Femur (tissue), 1 donor: ENCODE data around the gene CACNB3.
A peak's percentile ranks its signal among the peaks of the same experiment; 100 is the strongest.
"Not testable (repeated sequence)": the region's sequence is repeated elsewhere in the genome, so short reads cannot be mapped to it uniquely, and the experiment has no call there.

Source experiments
- DNase-seq: peaks from one replicate; pipeline ENCODE4 v3.0.0-alpha.2; 2017

The CACNB3 gene

DNA sequence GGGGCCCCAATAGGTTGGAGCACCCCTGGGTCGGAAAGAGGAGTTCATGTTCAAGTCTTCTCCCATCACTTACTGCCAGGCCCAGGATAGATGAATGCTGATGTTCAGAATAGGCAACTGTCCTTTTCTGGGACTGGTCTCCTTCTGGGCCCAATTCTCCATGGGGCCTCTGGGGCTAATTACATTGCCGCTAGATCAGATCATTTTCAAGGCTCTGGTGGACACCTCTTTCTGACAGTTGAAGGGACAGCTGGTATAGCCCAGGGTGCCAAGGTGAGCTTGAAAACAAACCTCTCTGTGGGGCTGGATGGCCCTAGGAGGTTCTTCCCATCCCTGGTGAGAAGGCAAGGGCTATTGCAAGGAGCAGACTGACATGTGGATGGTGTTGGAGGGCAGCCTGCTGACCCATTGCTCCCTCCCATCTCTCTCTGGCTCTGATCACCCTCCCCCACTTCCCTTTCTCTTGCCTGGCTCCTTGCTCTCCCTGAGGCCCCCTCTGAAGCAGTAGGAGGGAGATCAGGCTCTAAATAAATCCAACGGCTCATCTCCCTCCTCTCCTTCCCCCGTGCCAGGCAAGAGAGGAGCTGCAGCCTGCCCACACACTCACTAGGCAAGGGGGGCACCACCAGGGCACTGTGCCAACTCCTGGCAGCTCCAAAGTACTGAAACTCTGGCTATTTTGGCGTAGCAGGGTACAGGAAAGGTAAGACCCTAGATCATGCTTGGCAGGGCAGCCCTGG lies 1.9 kb downstream of the CACNB3 start:
- DNase-seq = peak; percentile 24

- DNase-seq = no peak
Observed at GRCh38 chr12:48822139-48822538, 3.8 kb downstream of the CACNB3 start.

DNA sequence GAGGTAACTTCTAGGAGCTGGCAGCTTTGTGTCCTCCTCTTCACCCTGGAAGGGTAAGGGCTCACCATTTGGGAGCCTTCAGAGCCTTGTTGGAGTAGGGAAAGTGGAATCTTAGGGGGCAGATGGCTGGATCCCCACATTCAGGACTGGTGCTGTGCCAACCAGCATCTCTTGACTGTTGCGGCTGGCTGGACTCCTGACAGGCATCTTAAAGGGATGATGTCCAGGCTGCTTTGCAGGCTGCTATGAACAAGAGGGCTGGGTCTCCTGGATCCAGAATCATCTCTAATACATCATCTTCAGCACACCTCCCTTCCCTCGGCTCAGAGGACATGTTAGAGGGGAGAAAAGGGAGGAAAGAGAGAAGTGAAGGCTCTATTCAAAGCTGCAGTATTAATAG lies 4.4 kb downstream of the CACNB3 start:
- no peak for DNase-seq

GRCh38 chr12:48823281-48823680 lies 5.0 kb downstream of the CACNB3 start:
- DNase-seq = no peak

- DNase-seq = no peak
Observed at GRCh38 chr12:48824112-48824511, 5.8 kb downstream of the CACNB3 start.

DNA sequence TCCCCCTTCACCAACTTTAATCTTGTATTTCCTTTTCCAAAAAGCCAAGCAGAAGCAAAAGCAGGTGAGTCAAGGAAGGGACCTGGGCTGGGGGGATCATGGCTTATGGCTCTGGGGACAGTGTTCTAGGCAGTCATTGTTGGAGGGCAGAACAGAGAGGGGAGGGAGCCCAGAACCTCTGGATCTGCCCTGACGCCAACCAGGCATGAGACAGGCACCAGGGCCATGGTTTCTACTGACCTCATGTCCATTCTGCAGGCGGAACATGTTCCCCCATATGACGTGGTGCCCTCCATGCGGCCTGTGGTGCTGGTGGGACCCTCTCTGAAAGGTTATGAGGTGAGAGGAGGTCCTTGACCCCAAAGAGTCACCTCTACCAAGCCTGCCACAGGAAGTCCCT lies 6.6 kb downstream of the CACNB3 start:
- no peak for DNase-seq

GRCh38 chr12:48826209-48826855 lies 8.0 kb downstream of the CACNB3 start:
- no peak for DNase-seq

DNA sequence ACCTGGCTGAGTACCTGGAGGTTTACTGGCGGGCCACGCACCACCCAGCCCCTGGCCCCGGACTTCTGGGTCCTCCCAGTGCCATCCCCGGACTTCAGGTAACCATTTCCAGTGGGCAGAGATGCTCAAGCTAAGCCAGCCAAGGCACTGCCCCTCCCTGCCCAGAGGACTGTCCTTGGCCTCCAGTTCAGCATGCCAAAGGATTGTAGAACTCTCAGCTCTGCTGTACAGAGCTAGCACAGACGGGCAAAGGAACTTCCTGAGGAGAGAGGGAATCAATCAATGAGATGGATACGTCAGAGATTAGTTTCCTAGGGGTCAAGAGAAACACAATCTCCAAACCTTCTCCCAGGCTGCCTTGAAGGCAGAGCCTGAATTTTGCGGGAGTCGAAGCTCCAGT lies 8.7 kb downstream of the CACNB3 start:
- DNase-seq = no peak

DNA sequence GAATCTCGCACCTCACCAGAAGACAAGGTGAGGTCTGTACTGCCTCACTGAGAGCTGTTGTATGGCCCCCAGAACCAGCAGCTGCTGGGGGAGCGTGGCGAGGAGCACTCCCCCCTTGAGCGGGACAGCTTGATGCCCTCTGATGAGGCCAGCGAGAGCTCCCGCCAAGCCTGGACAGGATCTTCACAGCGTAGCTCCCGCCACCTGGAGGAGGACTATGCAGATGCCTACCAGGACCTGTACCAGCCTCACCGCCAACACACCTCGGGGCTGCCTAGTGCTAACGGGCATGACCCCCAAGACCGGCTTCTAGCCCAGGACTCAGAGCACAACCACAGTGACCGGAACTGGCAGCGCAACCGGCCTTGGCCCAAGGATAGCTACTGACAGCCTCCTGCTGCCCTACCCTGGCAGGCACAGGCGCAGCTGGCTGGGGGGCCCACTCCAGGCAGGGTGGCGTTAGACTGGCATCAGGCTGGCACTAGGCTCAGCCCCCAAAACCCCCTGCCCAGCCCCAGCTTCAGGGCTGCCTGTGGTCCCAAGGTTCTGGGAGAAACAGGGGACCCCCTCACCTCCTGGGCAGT lies 9.3 kb downstream of the CACNB3 start:
- DNase-seq = no peak

DNA sequence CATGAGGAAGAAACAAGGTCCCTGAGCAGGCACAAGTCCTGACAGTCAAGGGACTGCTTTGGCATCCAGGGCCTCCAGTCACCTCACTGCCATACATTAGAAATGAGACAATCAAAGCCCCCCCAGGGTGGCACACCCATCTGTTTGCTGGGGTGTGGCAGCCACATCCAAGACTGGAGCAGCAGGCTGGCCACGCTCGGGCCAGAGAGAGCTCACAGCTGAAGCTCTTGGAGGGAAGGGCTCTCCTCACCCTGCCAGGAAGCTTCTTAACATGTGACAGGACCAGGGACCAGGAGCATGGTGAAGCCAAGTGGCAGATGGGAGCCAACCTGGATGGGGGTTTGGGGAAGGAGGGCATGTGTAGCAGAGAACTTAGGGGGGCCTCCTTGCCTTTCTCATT lies 10.0 kb downstream of the CACNB3 start:
- DNase-seq = no peak

DNA sequence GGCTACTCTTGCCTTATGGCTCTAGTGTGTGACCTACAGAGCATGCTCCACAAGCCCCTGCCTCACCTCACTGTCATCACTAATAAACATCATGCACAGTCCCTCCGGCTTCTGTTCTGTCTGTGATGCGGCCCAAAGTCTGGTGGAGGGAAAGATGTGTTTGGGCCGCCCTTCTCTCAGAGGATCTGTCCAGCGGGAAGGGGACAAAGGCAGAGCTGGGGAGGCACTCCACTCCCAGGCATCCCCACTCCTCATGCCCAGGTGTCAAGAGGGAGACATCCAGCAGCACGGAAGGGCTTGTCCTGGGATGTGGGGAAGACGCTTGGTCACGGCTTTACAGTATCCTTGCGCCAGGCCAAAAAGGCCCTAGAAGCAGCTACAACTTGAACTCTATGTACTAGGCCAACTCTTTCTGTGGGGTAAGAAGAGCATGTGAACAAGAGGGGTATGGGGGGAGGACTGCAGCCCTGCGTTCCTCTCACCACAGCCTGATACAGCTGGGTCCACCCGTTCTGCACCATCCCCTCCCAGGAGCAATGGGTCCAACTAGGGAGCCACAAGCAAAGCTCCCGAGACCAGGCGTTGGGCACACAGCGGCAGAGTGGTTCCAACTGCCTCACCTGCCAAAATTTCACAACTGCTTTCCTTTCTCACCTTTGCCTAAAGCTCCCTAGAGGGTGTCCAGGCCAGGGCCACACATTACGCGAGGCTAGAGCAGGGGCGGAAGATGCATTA lies 10.7 kb downstream of the CACNB3 start:
- no peak for DNase-seq

DNA sequence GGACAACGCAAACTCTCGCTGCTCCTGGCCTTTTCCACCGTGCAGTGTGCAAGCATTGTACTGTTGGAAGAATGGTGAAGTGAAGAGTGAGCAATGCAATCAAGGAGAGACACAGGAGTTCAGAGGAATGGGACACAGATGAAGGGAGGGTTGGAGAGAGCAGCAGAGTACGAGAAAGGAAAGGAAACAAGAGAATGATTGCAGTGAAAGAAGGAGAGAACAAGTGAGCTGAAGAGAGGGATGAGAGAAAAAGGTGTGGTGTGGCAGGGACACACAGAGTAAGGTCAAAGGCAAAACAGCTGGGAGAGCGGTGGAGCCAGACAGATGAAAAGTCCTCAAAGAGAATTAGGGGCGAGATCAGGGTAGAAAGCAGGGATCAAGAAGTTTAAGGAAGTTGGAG lies 13.0 kb downstream of the CACNB3 start:
- no peak for DNase-seq

DNA sequence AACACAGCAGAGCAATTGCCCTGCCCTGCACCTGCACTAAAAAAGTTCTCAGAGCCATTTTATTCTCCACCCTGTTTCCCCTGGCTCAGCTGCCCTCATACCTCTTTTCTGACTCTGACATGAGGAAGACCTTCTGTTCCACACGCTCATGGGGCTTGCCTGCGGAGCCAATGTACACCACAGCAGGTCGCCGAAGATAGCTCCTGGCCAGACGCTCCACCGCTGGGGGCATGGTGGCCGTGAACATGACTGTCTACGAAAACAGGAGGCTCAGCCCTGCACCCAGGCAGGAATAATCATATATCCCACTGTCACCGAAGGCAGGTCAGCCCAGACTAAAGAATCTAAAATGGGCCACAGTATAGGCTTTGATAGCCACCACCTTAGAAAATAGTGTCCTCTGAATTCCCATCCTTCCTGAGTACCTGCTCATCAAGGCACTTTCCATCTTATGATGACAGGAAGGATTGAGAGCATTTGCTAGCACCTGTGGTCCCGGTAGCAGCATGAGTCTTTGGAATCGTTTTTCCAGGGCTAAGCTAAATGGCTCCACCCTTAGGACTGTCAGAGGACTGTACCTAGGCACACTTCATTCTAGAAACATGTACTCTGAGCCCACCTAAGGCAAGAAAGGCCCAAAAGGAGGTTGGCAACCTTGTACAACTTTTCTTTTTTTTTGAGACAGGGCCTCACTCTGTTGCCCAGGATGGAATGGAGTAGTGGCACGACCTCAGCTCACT lies 14.2 kb downstream of the CACNB3 start:
- DNase-seq = no peak

DNA sequence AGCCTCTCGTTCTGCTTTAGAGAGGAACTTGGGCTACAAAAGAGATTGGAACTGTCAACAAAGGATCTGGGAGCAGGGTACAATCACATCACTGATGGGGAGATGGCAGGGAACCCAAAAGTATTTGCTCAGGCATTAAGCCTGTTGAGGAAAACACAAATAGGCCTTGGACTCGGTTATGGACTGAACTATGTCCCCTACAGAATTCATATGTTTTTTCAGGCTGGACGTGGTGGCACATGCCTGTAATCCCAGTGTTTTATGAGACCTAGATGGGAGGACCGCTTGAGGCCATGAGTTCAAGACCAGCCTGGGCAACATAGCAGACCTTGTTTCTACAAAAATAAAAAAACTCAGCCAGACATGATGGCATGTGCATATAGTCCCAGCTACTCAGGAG lies 19.8 kb downstream of the CACNB3 start:
- no peak for DNase-seq

- DNase-seq = not testable (repeated sequence)
Observed at GRCh38 chr12:48842021-48842420, 23.7 kb downstream of the CACNB3 start.

DNA sequence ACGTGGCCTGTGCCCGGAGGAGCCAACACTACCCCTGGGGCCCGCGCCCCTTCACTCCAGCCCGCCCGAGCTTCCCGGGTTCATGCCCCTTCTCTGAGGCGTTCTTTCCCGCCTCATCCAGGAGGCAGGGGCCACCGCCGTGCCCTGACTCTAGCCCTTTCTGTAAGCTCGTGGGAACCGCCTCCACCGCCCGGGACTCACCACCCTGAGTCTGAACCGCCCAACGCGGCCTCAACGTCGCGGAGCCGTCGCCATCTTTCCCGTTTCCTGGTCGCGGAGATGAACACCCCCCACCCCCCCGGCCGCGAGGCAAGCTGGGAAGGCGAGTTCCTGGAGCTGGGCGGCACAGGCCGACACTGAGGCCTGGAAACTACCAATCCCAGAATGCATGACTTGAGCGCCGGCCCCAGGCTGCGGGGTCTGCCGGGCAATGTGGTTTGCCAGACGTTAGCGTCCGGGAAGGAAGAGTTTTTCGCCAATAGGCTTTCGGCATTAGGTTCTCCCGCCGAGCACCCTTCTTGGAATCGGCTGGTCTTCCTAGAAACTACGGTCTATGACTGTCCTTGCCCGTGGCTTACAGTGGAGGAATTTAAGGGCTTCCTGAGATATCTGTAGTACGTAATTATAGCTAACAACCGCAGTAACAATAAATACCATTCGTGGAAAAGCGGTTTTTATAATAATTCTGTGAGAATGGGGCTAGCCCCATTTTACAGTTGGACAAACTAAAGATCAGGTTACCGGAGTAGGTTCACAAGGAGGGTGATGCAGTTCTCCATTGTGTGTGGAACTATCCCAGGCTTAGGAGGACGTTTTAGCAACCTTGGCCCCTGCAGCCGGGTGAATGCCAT lies 33.8 kb downstream of the CACNB3 start, which contains the start of gene DDX23:
DDX23 (minus strand) TSS at position 281 of the 851 bp plus-strand sequence. CDS start 6,381 bp downstream, outside the sequence.
- peak; percentile 98 for DNase-seq

DNA sequence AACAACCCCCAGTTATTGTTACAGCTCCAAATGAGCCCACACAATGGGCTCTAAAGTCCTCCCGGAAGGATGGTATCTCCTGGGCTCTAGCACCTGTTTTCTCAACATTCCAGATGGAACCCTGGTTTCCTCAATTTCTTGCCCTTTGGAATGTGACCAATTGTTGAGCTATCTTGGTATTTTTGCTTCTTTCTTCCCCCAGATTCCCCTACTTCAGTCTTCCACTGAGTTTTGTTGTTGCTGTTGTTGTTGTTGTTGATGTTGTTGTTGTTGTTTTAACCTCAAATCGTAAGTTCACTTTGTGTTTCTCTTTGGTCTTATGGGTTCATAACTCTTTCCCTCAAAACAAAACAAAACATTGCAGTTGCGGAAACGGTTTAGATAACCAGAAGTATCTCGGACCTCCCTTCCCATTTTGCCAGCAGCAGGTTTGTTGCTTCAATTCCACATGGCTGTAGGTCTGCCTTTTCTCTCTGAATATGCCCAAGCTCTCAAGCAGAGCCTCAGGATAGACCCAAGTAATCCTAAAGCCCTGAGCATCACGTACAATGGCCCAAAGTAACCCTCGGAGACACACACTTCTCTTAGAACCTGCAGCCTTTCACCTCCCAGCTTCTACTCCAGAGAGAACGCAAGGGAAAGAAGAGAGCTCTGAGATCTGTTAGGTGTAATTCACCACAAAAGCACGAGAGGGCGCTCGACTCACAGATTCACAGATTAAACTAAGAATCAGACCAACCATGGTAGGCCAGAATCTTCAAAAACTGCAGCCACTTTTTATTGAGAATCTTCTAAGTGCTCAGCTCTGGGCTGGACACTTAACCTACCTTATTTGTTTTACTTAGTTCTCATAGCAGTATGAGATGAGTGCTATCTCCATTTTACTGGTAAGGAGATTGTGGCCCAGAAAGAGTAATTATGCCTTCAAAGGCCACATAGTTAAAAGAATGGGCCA lies 34.7 kb downstream of the CACNB3 start:
- peak; percentile 94 for DNase-seq

GRCh38 chr12:48854488-48854887 lies 36.2 kb downstream of the CACNB3 start:
- no peak for DNase-seq

GRCh38 chr12:48854932-48855331 lies 36.6 kb downstream of the CACNB3 start:
- not testable (repeated sequence) for DNase-seq

- no peak for DNase-seq
Observed at GRCh38 chr12:48856379-48856778, 38.1 kb downstream of the CACNB3 start.
